ENCODE measurements around the gene ATG4C. TPM values are rescaled to one million over a fixed set of nuclear protein-coding genes. Genes with fewer than 3 reads are reported as not detected.

Gene ATG4C
- polyA plus RNA-seq, 2 of the 4 experiments (the other 2 are of a cell fraction): 6.5 to 14.8 TPM

DNA sequence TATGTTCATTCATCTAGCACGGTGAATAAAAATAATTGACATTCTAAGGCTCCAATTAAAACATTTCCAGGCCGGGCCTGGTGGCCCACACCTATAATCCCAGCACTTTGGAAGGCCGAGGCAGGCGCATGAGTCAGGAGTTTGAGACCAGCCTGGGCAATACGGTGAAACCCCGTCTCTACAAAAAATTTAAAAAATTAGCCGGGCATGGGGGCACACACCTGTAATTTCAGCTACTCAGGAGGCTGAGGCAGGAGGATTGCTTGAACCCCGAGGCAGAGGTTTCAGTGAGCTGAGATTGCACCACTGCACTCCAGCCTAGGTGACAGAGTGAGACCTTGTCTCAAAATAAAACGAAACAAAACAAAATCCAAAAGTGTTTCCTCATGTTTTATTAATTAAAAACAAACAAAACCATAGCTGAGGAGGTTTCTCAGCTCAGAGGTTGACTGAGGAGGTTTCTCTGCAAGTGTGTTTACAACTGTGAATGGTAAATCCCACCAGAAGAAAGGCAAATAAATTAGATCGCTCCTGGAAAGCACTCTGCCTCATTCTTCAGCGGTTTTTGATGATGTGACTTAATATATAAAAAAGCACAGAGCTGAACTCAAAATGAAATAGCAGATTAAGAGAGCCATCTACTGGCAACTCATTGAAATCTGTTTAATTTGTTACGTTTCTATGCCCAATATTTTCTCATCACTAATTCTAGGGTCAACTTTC lies 37.7 kb upstream of the ATG4C start (continued):
- TF ChIP-seq RAD21 (conservative IDR thresholded peaks at IDR 0.05 in 1 of 2, IDR thresholded peaks at IDR 0.05 in 1 of 2): peak; percentile 80 to 85
- TF ChIP-seq RCOR1 (IDR thresholded peaks at IDR 0.05; ENCODE audit: low read depth, low read length): no peak
- TF ChIP-seq NPAS2 (CRISPR knock-in tag; IDR thresholded peaks at IDR 0.05; ENCODE audit: borderline replicate concordance): no peak
- no peak for TF ChIP-seq MAZ (IDR thresholded peaks at IDR 0.05; ENCODE audit: borderline replicate concordance, low read depth, low read length)
- no peak for TF ChIP-seq CBX8 (IDR thresholded peaks at IDR 0.05)
- TF ChIP-seq, protein P1, sequence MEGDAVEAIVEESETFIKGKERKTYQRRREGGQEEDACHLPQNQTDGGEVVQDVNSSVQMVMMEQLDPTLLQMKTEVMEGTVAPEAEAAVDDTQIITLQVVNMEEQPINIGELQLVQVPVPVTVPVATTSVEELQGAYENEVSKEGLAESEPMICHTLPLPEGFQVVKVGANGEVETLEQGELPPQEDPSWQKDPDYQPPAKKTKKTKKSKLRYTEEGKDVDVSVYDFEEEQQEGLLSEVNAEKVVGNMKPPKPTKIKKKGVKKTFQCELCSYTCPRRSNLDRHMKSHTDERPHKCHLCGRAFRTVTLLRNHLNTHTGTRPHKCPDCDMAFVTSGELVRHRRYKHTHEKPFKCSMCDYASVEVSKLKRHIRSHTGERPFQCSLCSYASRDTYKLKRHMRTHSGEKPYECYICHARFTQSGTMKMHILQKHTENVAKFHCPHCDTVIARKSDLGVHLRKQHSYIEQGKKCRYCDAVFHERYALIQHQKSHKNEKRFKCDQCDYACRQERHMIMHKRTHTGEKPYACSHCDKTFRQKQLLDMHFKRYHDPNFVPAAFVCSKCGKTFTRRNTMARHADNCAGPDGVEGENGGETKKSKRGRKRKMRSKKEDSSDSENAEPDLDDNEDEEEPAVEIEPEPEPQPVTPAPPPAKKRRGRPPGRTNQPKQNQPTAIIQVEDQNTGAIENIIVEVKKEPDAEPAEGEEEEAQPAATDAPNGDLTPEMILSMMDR (IDR thresholded peaks at IDR 0.05): peak; percentile 71
- TF ChIP-seq NR3C1 (IDR thresholded peaks at IDR 0.05): no peak
- TF ChIP-seq ESRRA (IDR thresholded peaks at IDR 0.05; ENCODE audit: borderline replicate concordance, low read length): no peak
- no peak for TF ChIP-seq RARB (CRISPR knock-in tag; IDR thresholded peaks at IDR 0.05)
- TF ChIP-seq PHF8 (IDR thresholded peaks at IDR 0.05; ENCODE audit: borderline replicate concordance, low read depth): no peak
- TF ChIP-seq EHF (CRISPR knock-in tag; IDR thresholded peaks at IDR 0.05): no peak
- TF ChIP-seq, protein P2, sequence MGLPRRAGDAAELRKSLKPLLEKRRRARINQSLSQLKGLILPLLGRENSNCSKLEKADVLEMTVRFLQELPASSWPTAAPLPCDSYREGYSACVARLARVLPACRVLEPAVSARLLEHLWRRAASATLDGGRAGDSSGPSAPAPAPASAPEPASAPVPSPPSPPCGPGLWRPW (IDR thresholded peaks at IDR 0.05): no peak
- TF ChIP-seq, protein P3, sequence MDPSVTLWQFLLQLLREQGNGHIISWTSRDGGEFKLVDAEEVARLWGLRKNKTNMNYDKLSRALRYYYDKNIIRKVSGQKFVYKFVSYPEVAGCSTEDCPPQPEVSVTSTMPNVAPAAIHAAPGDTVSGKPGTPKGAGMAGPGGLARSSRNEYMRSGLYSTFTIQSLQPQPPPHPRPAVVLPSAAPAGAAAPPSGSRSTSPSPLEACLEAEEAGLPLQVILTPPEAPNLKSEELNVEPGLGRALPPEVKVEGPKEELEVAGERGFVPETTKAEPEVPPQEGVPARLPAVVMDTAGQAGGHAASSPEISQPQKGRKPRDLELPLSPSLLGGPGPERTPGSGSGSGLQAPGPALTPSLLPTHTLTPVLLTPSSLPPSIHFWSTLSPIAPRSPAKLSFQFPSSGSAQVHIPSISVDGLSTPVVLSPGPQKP (IDR thresholded peaks at IDR 0.05; ENCODE audit: low read depth, low read length): no peak
- TF ChIP-seq, protein P4, sequence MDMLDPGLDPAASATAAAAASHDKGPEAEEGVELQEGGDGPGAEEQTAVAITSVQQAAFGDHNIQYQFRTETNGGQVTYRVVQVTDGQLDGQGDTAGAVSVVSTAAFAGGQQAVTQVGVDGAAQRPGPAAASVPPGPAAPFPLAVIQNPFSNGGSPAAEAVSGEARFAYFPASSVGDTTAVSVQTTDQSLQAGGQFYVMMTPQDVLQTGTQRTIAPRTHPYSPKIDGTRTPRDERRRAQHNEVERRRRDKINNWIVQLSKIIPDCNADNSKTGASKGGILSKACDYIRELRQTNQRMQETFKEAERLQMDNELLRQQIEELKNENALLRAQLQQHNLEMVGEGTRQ (IDR thresholded peaks at IDR 0.05): no peak
- no peak for TF ChIP-seq EHMT2 (IDR thresholded peaks at IDR 0.05; ENCODE audit: low read depth)
- no peak for TF ChIP-seq CHD4 (IDR thresholded peaks at IDR 0.05; ENCODE audit: borderline replicate concordance)
- TF ChIP-seq CBX2 (IDR thresholded peaks at IDR 0.05; ENCODE audit: borderline replicate concordance, low read depth): no peak
- TF ChIP-seq TP53 (CRISPR knock-in tag; IDR thresholded peaks at IDR 0.05): no peak
- no peak for TF ChIP-seq ZC3H11A (IDR thresholded peaks at IDR 0.05)

DNA sequence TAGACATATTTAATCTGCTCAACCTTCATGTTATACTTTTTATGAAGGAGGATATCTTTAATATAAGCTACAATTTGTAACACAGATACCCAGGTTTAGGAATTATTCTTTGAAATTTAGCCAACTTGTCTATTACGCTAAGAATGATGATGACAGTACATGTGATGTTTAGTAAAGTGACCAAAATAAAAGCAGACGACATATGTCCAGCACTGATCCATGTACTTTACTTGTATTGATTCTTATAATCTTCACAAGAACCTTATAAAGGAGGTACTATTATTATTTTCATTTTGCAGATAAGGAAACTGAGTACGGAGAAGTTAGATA lies 37.2 kb upstream of the ATG4C start:
- H3K4me2 ChIP-seq: peak overlapping the region; percentile 68; the same call in 2 of the 3 replicates
- no peak for ATAC-seq
- FAIRE-seq: no peak
- DNase-seq (ENCODE audit: low read depth in 1 of 2, low spot score in 1 of 2): no peak
- no peaks in the 10 kb centered on the region for H3K9me3 ChIP-seq
- no peak overlapping the region for H3K27ac ChIP-seq
- TF ChIP-seq RNF2 (IDR thresholded peaks at IDR 0.05; ENCODE audit: borderline replicate concordance, low read depth) (no peak), SMC3 (IDR thresholded peaks at IDR 0.05) (no peak), NPAS2 (CRISPR knock-in tag; IDR thresholded peaks at IDR 0.05; ENCODE audit: borderline replicate concordance) (no peak), MAZ (IDR thresholded peaks at IDR 0.05; ENCODE audit: borderline replicate concordance, low read depth, low read length) (no peak), ESRRA (IDR thresholded peaks at IDR 0.05; ENCODE audit: borderline replicate concordance, low read length) (no peak), POLR2A (IDR thresholded peaks at IDR 0.05; ENCODE audit: low read length) (no peak), EP300 (IDR thresholded peaks at IDR 0.05) (no peak), CBX8 (IDR thresholded peaks at IDR 0.05) (no peak), RARB (CRISPR knock-in tag; IDR thresholded peaks at IDR 0.05) (no peak), HOXB5 (CRISPR knock-in tag; IDR thresholded peaks at IDR 0.05) (no peak), GATA3 (IDR thresholded peaks at IDR 0.05; ENCODE audit: borderline replicate concordance) (no peak), EHF (CRISPR knock-in tag; IDR thresholded peaks at IDR 0.05) (no peak), HDAC2 (IDR thresholded peaks at IDR 0.05) (no peak), RFX5 (IDR thresholded peaks at IDR 0.05) (no peak), ZFP36 (IDR thresholded peaks at IDR 0.05; ENCODE audit: borderline replicate concordance, partially characterized antibody) (no peak), TP53 (CRISPR knock-in tag; IDR thresholded peaks at IDR 0.05) (no peak)
- TF ChIP-seq, protein P5, sequence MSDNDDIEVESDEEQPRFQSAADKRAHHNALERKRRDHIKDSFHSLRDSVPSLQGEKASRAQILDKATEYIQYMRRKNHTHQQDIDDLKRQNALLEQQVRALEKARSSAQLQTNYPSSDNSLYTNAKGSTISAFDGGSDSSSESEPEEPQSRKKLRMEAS (IDR thresholded peaks at IDR 0.05): no peak
- TF ChIP-seq, protein P3 (IDR thresholded peaks at IDR 0.05; ENCODE audit: low read depth, low read length): no peak
- 0 out of 3 replicates have a peak, but pooled peaks cover 3% of the 10 kb centered on the region for H3K4me1 ChIP-seq
- ChIA-PET POLR2A (no interaction called here), CTCF (interaction anchor here (0.5 to 4.7 kb wide), 34 partner anchors 10 to 571 kb away, joined by 3 to 67 read pairs (median 4); no protein-coding TSS in a partner anchor)
- no peak overlapping the region for H3K4me3 ChIP-seq
- 38% methylated on average over 3 of the region's 3 CpGs for WGBS (ENCODE audit: missing lambda C conversion rate)
